Erythroblast (primary cell): Measurements from ENCODE around the gene PRCC.

Source experiments
- GATA1 ChIP-seq: IDR thresholded peaks from 2 replicates; pipeline ENCODE4 v1.6.1; 2011; ENCODE audit warnings: low read depth, mild to moderate bottlenecking, control low read depth, low read length, moderate library complexity
- POLR2A ChIP-seq: IDR thresholded peaks from 2 replicates; pipeline ENCODE4 v1.6.1; 2011; ENCODE audit warnings: mild to moderate bottlenecking, low read length

DNA sequence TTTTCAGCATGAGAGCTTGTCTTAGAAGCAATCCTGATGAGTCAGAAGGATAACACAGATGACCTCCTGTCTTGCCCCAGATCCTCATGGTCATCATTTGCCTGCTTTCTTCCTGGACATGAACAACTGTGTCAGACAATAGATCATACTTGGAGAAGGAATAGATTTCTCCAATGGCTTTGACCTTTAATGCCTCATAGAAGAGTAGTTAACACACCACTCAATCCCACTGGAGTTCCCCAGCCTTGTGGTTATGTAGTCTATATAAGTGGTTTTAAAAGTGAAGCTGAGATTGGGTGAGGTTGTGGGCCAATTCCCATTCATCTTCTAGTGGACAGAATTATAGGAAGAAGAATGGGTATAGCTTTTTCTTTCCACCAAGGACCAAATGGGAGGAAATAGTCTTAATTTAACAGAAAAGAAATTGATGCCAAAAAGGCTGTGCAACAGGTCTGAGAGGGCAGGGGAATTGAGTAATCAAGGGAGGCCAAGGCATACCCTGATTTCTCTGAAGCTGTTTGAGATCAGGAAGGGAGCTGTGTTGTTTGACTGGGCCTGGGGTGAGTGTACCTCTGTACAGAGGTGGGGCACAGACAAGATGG is 14.4 kb downstream of the PRCC start:
- TF ChIP-seq POLR2A (no peak), GATA1 (no peak)
